Right renal cortex interstitium (tissue), 3 donors: ENCODE results near the gene E4F1. TPM values are rescaled to one million over a fixed set of nuclear protein-coding genes. Genes with fewer than 3 reads are reported as not detected.

Source experiments
- DNase-seq, 3 donors: peaks; one replicate each; pipeline ENCODE4 v3.0.0-alpha.2; 2013; ENCODE audit warnings: low read depth in 3 of 3, low spot score in 2 of 3
- polyA plus RNA-seq, 3 donors: library from polyadenylated mRNA; unstranded; fragments of 120-200 nt; gene quantifications; one replicate each; pipeline ENCODE4 v1.2.1, GENCODE V29; 2013; ENCODE audit not compliant: insufficient read length in 3 of 3

The E4F1 gene
- polyA plus RNA-seq, 3 donors: 13.2 to 14.3 (median 13.6) TPM

- DNase-seq: no peak
Measured at GRCh38 chr16:2270588-2271470, 47.4 kb downstream of the E4F1 start.

- no peak for DNase-seq
Measured at GRCh38 chr16:2271848-2272461, 48.6 kb downstream of the E4F1 start.

GRCh38 chr16:2273484-2273883 is 50.1 kb downstream of the E4F1 start:
- no peak for DNase-seq

- no peak for DNase-seq
Measured at GRCh38 chr16:2273931-2274330, 50.5 kb downstream of the E4F1 start.

GRCh38 chr16:2275476-2276367 is 52.3 kb downstream of the E4F1 start:
- no peak for DNase-seq

GRCh38 chr16:2276368-2277195 is 53.2 kb downstream of the E4F1 start:
- no peak for DNase-seq

GRCh38 chr16:2277466-2278271 is 54.3 kb downstream of the E4F1 start:
- DNase-seq: no peak

GRCh38 chr16:2278272-2278608 is 54.8 kb downstream of the E4F1 start:
- no peak for DNase-seq

GRCh38 chr16:2278956-2279800 is 55.8 kb downstream of the E4F1 start:
- DNase-seq: no peak

- DNase-seq: no peak
Measured at GRCh38 chr16:2280461-2280860, 57.1 kb downstream of the E4F1 start.

- no peak for DNase-seq
Measured at GRCh38 chr16:2280981-2281542, 57.7 kb downstream of the E4F1 start.

GRCh38 chr16:2282262-2282661 is 58.9 kb downstream of the E4F1 start:
- no peak for DNase-seq

- no peak for DNase-seq
Measured at GRCh38 chr16:2282866-2283555, 59.6 kb downstream of the E4F1 start.

- DNase-seq: no peak
Measured at GRCh38 chr16:2284001-2284770, 60.8 kb downstream of the E4F1 start.

GRCh38 chr16:2284797-2285576 is 61.6 kb downstream of the E4F1 start:
- DNase-seq: no peak
